GM20000 (cell line): ENCODE measurements around the gene XRN2.

Experiments
- DNase-seq: peaks from one replicate; pipeline ENCODE4 v3.0.0; 2012; ENCODE audit warnings: low spot score
- CTCF ChIP-seq: IDR thresholded peaks from 2 replicates; pipeline ENCODE4 v1.5.1; 2012; ENCODE audit warnings: mild to moderate bottlenecking, control low read depth; ENCODE audit errors: extremely low read depth, missing control alignments

The XRN2 gene

GRCh38 chr20:21302664-21303060 is 469 bp upstream of the XRN2 start:
- no peak for DNase-seq
- no peak for TF ChIP-seq CTCF

DNA sequence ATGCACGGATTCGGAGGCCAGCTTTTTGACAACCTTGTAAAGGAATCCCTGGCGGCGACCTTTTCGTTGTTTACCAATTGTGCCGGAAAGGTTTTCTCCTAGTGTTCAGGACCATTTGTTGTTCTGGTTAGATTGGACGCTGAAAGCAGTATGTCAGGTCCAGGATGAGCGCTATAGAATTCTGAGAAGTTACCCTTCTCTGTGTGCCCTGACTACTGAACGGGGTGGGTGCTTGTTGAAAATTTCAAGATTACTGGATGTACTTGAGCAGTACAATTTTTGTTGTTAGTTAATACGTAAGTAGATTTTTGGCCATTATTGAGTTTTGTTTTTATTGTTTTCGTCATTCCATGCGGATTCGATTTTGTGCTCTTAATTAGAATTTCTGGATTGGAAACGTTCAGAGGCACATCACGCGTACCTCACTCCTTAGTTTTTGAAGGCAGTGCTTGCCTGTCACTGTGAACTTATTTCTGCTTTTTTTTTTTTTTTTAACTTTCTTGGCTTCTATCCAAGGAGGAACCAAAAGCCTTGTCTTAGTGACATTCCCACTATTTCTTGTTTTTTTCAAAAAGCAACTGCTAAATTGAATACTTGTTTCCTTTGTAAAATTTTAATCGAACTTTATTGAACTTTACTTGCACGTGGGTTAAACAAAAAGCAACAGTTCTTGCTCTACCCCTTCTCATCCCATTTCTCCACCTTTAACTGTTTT is 898 bp downstream of the XRN2 start:
- no peak for DNase-seq
- TF ChIP-seq CTCF = no peak

- DNase-seq = no peak
- TF ChIP-seq CTCF = no peak
Measured at GRCh38 chr20:21308340-21308739, 5.2 kb downstream of the XRN2 start.

DNA sequence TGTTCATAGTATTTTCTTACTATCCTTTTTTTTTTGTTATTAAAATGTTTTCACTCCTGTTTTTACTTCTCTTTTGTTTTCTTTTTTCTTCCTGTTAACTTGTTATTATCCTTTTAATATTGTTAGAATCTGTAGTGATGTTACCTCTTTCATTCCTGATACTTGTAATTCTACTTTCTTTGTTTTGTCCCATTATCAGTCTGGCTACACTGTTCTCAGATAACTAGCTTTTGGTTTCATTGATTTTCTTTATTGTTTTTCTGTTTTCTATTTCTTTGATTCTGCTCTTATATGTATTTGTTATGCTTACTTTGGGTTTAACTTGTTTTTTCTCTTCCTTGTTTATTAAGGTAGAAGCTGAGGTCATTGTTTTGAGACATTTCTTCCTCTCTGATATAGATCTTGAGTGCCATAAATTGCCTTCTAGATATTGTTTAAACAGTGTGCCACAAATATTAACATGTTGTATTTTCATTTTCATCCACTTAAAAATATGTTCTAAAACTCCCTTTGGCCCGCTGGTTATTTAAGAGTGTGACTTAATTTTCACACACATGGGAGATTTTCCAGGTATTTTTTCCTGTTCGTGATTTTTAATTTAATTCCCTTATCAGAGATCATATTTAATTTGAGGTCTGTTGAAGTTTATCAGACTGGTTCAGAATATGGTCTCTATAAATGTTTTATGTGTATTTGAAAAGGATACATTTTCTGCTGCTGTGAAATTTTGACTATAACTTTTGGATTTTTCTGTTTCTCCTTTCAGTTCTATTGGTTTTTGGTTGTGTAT is 6.7 kb downstream of the XRN2 start:
- TF ChIP-seq CTCF = no peak
- no peak for DNase-seq

GRCh38 chr20:21312813-21313474 is 9.8 kb downstream of the XRN2 start:
- DNase-seq = no peak

GRCh38 chr20:21315138-21315537 is 12.0 kb downstream of the XRN2 start:
- no peak for TF ChIP-seq CTCF
- DNase-seq = no peak

More at GRCh38 chr20:21312813-21313474, 9.8 kb downstream of the XRN2 start:
- TF ChIP-seq CTCF = no peak
